ENCODE data around the gene MAP2K7.
A peak's percentile ranks its signal among the peaks of the same experiment; 100 is the strongest.
"Not testable (repeated sequence)": the region's sequence is repeated elsewhere in the genome, so short reads cannot be mapped to it uniquely, and the experiment has no call there.

Gene MAP2K7

GRCh38 chr19:7908742-7909461, 5.2 kb downstream of the MAP2K7 start:
- no peak for DNase-seq

GRCh38 chr19:7909471-7910067, 5.9 kb downstream of the MAP2K7 start:
- DNase-seq = no peak

- DNase-seq = no peak
These were observed 6.9 kb downstream of the MAP2K7 start for GRCh38 chr19:7910321-7911161.

- no peak for DNase-seq
These were observed 7.9 kb downstream of the MAP2K7 start for GRCh38 chr19:7911508-7912143.

GRCh38 chr19:7912144-7912696, 8.5 kb downstream of the MAP2K7 start:
- DNase-seq = no peak

- no peak for DNase-seq
These were observed 9.3 kb downstream of the MAP2K7 start for GRCh38 chr19:7912697-7913564.

GRCh38 chr19:7913652-7914051, 10.0 kb downstream of the MAP2K7 start:
- DNase-seq = no peak

- no peak for DNase-seq
These were observed 10.4 kb downstream of the MAP2K7 start for GRCh38 chr19:7914099-7914498.

GRCh38 chr19:7914598-7915045, 10.9 kb downstream of the MAP2K7 start, which contains the start of gene TGFBR3L:
Gene TGFBR3L, plus strand, starts transcription at chr19:7914830.
- DNase-seq = no peak

- DNase-seq = no peak
These were observed 11.8 kb downstream of the MAP2K7 start for GRCh38 chr19:7915250-7916102.

GRCh38 chr19:7916103-7916954, 12.7 kb downstream of the MAP2K7 start:
- DNase-seq = no peak

- no peak for DNase-seq
These were observed 13.2 kb downstream of the MAP2K7 start for GRCh38 chr19:7916955-7917266.

- DNase-seq = peak; percentile 38
These were observed 13.8 kb downstream of the MAP2K7 start for GRCh38 chr19:7917267-7918061.

GRCh38 chr19:7918062-7918614, 14.5 kb downstream of the MAP2K7 start:
- DNase-seq = not testable (repeated sequence)

- DNase-seq = no peak
These were observed 15.1 kb downstream of the MAP2K7 start for GRCh38 chr19:7918615-7919421.

- peak; percentile 95 for DNase-seq
These were observed 16.2 kb downstream of the MAP2K7 start, which contains the start of gene SNAPC2 for GRCh38 chr19:7919610-7920518. Gene SNAPC2, plus strand, starts transcription at chr19:7920338. Its CDS starts 29 bp downstream, at chr19:7920367.
